Colonic mucosa (tissue), 4 donors: Measurements from ENCODE around the gene VPS4B. TPM values are rescaled to one million over a fixed set of nuclear protein-coding genes. Genes with fewer than 3 reads are reported as not detected.
"Not testable (repeated sequence)": the region's sequence is repeated elsewhere in the genome, so short reads cannot be mapped to it uniquely, and the experiment has no call there.

Experiments used
- DNase-seq: peaks from one replicate; pipeline ENCODE4 v3.0.0-alpha.2; 2020
- H3K27ac ChIP-seq: fragments of 200-600 bp; one replicate; pipeline ENCODE4 v1.8.0; 2021
- H3K27me3 ChIP-seq: fragments of 200-600 bp; one replicate; pipeline ENCODE4 v1.8.0; 2021
- H3K36me3 ChIP-seq: fragments of 200-600 bp; one replicate; pipeline ENCODE4 v1.8.0; 2021
- H3K4me1 ChIP-seq: fragments of 200-600 bp; one replicate; pipeline ENCODE4 v1.8.0; 2021; ENCODE audit warnings: mild to moderate bottlenecking
- H3K4me3 ChIP-seq: fragments of 200-600 bp; one replicate; pipeline ENCODE4 v1.8.0; 2021
- H3K9ac ChIP-seq, 2 donors: one replicate each; pipeline ENCODE4 v1.7.0; 2013; ENCODE audit warnings: control low read depth in 2 of 2, low read depth in 2 of 2, low read length in 2 of 2
- H3K9me3 ChIP-seq: fragments of 200-600 bp; one replicate; pipeline ENCODE4 v1.8.0; 2021
- intact Hi-C: fragments of 100-400 bp; cut with DNase I; formaldehyde crosslinking; loops from one replicate; pipeline ENCODE4 v1.14.1; 2022
- total RNA-seq, 2 donors: library from RNA; stranded (reverse); fragmentation: NEBNext Ultra II Directional in 1 of 2; extraction: Animal tissue kit (Norgen Biotek cat#: 25700) in 1 of 2; gene quantifications; one replicate each; pipeline ENCODE4 v1.2.1, GENCODE V29; 2021
- TF ChIP-seq, protein P1 (sequence below): fragments of 200-600 bp; IDR thresholded peaks from one replicate; pipeline ENCODE4 v1.8.0; 2022; ENCODE audit warnings: antibody characterized with exemption, mild to moderate bottlenecking
- donor health status: healthy.
- donor health status: DM: no; HTN: no; CAD: no.
- donor health status: DM: no; HTN: no; CAD: no.

Gene VPS4B
- total RNA-seq, 2 donors from 2014 or later, result 96.3 to 127 TPM

DNA sequence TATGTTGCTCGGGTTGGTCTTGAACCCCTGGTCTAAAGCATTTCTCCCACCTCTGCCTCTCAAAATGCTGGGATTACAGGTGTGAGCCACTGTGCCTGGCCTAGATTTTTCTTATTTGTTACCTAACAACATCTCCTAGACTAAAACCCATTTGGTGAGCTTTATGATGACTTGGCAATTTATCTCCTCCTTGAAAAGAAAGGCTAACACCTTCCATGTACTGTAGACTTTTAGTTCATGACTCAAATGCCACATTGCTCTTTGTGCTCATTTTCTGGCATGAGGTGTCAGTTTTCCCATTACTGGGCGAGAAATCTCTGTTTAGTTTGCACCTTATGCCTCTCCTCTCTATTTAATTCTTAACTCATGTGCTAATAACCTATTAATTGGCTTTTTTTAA, 42.2 kb upstream of the VPS4B start:
- TF ChIP-seq, protein P1, sequence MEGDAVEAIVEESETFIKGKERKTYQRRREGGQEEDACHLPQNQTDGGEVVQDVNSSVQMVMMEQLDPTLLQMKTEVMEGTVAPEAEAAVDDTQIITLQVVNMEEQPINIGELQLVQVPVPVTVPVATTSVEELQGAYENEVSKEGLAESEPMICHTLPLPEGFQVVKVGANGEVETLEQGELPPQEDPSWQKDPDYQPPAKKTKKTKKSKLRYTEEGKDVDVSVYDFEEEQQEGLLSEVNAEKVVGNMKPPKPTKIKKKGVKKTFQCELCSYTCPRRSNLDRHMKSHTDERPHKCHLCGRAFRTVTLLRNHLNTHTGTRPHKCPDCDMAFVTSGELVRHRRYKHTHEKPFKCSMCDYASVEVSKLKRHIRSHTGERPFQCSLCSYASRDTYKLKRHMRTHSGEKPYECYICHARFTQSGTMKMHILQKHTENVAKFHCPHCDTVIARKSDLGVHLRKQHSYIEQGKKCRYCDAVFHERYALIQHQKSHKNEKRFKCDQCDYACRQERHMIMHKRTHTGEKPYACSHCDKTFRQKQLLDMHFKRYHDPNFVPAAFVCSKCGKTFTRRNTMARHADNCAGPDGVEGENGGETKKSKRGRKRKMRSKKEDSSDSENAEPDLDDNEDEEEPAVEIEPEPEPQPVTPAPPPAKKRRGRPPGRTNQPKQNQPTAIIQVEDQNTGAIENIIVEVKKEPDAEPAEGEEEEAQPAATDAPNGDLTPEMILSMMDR, result no peak
- no peaks in the 10 kb centered on the region for H3K4me1 ChIP-seq
- no peak overlapping the region for H3K27ac ChIP-seq
- DNase-seq, result no peak
- H3K4me3 ChIP-seq, result no peak overlapping the region
- no peak overlapping the region for H3K9ac ChIP-seq
- H3K9me3 ChIP-seq, result no peaks in the 10 kb centered on the region
- no peaks in the 10 kb centered on the region for H3K27me3 ChIP-seq
- H3K36me3 ChIP-seq, result no peaks in the 10 kb centered on the region
- intact Hi-C loops, result no loop called here

DNA sequence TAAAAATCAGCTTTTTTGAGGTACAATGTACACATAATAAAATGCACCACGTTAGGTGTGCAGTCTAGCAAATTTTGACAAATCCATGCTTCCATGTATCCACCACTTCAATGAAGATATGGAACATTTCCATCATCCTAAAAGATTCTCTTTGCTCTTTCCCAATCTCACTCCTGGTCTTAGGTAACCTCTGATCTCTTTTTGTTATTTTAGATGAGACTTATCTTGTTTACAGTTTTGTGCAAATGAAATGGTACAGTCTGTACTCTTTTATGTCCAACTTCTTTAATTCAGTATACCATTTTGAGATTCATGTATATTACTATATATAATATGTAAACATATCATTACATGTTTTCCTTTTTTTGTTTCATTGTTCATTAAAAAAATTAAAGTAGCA, 38.1 kb upstream of the VPS4B start:
- intact Hi-C loops, result no loop called here
- no peak overlapping the region for H3K9ac ChIP-seq
- no peak overlapping the region for H3K27ac ChIP-seq
- H3K4me1 ChIP-seq, result no peaks in the 10 kb centered on the region
- TF ChIP-seq, protein P1, result no peak
- no peaks in the 10 kb centered on the region for H3K27me3 ChIP-seq
- DNase-seq, result no peak
- no peaks in the 10 kb centered on the region for H3K36me3 ChIP-seq
- H3K9me3 ChIP-seq, result no peaks in the 10 kb centered on the region
- H3K4me3 ChIP-seq, result no peak overlapping the region

DNA sequence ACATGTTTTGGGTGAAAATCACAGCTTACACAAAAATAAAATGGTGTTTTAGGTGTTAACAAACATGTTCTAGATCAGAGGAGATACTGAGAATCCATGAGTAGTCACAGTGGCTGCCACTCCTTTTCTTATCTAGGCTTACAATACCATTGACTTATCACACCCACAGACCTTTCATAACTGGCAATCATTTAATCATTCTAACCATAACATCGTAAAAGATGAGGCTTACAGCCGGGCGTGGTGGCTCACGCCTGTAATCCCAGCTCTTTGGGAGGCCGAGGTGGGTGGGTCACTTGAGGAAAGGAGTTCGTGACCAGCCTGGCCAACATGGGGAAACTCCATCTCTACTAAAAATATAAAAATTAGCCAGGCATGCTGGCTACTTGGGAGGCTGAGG, 35.7 kb upstream of the VPS4B start:
- Histone ChIP-seq H3K27me3 (no peaks in the 10 kb centered on the region), H3K9ac (no peak overlapping the region), H3K9me3 (no peaks in the 10 kb centered on the region), H3K36me3 (no peaks in the 10 kb centered on the region), H3K27ac (no peak overlapping the region), H3K4me3 (no peak overlapping the region), H3K4me1 (peaks cover 8% of the 10 kb centered on the region)
- intact Hi-C loops, result loop anchor here (10.0 kb wide), 1 partner anchor 47 kb away; no protein-coding TSS in a partner anchor
- DNase-seq, result peak; percentile 78
- TF ChIP-seq, protein P1, result no peak

DNA sequence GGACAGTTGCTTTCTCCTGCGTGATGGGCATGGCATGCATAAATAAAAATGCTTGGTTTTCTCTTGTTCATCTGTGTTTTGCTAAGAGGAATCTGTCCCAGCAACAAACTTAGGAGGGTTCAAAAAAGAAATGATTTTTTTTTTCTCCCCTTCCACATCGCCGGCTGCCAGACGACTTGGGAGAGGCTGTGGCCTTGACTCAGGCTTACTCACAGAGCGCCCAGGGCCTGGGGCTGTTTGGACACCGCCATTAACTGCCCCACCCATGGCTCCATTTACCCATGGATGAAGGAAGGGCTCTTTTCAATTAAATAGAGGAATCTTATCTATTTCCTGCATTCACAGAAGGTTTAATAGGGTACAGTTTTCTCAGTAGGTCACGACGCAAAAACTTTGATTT, 32.2 kb upstream of the VPS4B start:
- TF ChIP-seq, protein P1, result no peak
- peak; percentile 74 for DNase-seq
- H3K4me3 ChIP-seq, result no peak overlapping the region
- H3K9ac ChIP-seq, result no peak overlapping the region
- intact Hi-C loops, result loop anchor here (10.0 kb wide), 1 partner anchor 50 kb away; no protein-coding TSS in a partner anchor
- no peak overlapping the region for H3K27ac ChIP-seq
- no peaks in the 10 kb centered on the region for H3K9me3 ChIP-seq
- H3K27me3 ChIP-seq, result no peaks in the 10 kb centered on the region
- peaks cover 21% of the 10 kb centered on the region for H3K4me1 ChIP-seq
- no peaks in the 10 kb centered on the region for H3K36me3 ChIP-seq

GRCh38 chr18:63452751-63453150, 30.5 kb upstream of the VPS4B start:
- H3K4me3 ChIP-seq, H3K9me3 ChIP-seq, H3K36me3 ChIP-seq, DNase-seq, H3K27me3 ChIP-seq, H3K9ac ChIP-seq: not testable (repeated sequence)
- peak overlapping the region; percentile 71 for H3K27ac ChIP-seq
- intact Hi-C loops, result loop anchor here (10.0 kb wide), 1 partner anchor 52 kb away; no protein-coding TSS in a partner anchor
- H3K4me1 ChIP-seq, result peaks cover 21% of the 10 kb centered on the region

DNA sequence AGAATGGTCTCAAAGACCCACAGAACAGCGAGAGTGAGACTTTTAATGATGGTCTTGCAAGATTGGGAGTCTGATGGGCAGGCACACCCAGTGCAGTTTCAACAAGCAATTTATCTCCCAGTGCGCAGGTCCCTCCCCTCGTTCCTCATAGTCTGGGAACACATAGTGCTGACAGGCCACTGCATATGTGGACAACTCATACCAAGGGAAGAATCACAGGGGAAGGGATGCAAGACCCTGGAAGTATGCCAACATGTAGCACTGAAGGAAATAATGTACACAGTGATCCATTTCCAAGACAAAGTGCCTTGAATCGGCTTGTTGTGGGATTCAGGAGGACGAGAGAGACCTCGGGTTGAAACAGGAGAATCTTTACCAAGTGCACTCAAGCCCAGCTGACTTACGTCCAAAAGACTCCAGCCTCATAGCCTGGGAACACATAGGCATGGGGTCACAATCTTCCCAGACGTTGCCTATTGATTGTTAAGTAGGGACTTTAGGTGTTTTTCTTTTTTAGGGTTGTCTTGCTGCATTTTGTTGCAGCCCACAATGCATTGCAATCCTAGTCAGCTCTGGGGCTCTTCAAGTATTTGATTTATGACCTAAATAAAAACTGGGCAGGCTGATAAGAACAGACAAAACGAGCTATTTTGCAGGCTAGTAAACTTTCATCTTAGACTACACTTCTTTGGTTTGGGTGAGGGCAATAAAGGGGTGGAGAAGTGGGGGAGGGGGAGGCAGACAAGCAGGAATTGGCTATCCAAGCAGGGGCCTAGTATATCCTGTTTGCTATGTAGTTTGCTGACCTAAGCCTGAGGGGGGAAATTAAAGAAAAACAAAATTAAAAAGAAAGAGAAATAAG, 29.8 kb upstream of the VPS4B start:
- TF ChIP-seq, protein P1, result no peak
- Histone ChIP-seq H3K4me3 (no peak overlapping the region), H3K9me3 (no peaks in the 10 kb centered on the region), H3K27ac (peak overlapping the region; percentile 71), H3K4me1 (peaks cover 21% of the 10 kb centered on the region), H3K9ac (no peak overlapping the region), H3K27me3 (no peaks in the 10 kb centered on the region), H3K36me3 (no peaks in the 10 kb centered on the region)
- intact Hi-C loops, result loop anchor here (10.0 kb wide), 1 partner anchor 53 kb away; no protein-coding TSS in a partner anchor
- peak; percentile 79 for DNase-seq
